Glomerular endothelial cell (primary cell): ENCODE measurements around the gene CD7. TPM values are rescaled to one million over a fixed set of nuclear protein-coding genes. Genes with fewer than 3 reads are reported as not detected.

Source experiments
- DNase-seq: peaks from one replicate; pipeline ENCODE4 v3.0.0-alpha.2; 2011; ENCODE audit warnings: low read depth, low spot score; ENCODE audit errors: extremely low read depth
- total RNA-seq: library from RNA; depleted of rRNA; stranded (reverse); fragments of >200 nt; gene quantifications from 2 replicates; pipeline ENCODE4 v1.2.3, GENCODE V29; 2015

CD7 gene
- total RNA-seq, 1 donor from 2014 or later = not detected

- DNase-seq = no peak
These were observed 12.4 kb upstream of the CD7 start for GRCh38 chr17:82329683-82330321.

- no peak for DNase-seq
These were observed 11.6 kb upstream of the CD7 start for GRCh38 chr17:82328994-82329507.

- DNase-seq = no peak
These were observed 11.0 kb upstream of the CD7 start for GRCh38 chr17:82328141-82328993.

GRCh38 chr17:82327757-82328140 is 10.3 kb upstream of the CD7 start:
- no peak for DNase-seq

GRCh38 chr17:82327289-82327688 is 9.9 kb upstream of the CD7 start:
- no peak for DNase-seq

- no peak for DNase-seq
These were observed 8.1 kb upstream of the CD7 start for GRCh38 chr17:82325286-82326180.

GRCh38 chr17:82324566-82325285 is 7.3 kb upstream of the CD7 start:
- no peak for DNase-seq

- DNase-seq = no peak
These were observed 6.3 kb upstream of the CD7 start for GRCh38 chr17:82323514-82324234.

GRCh38 chr17:82322526-82323453 is 5.4 kb upstream of the CD7 start:
- no peak for DNase-seq

GRCh38 chr17:82321947-82322466 is 4.6 kb upstream of the CD7 start:
- DNase-seq = no peak

GRCh38 chr17:82320956-82321927 is 3.8 kb upstream of the CD7 start:
- no peak for DNase-seq

- DNase-seq = no peak
These were observed 2.9 kb upstream of the CD7 start for GRCh38 chr17:82320140-82320840.

GRCh38 chr17:82319619-82320062 is 2.2 kb upstream of the CD7 start:
- DNase-seq = no peak

GRCh38 chr17:82318772-82319606 is 1.6 kb upstream of the CD7 start:
- no peak for DNase-seq

GRCh38 chr17:82318169-82318498 is 726 bp upstream of the CD7 start:
- no peak for DNase-seq
